HG03095 (cell line): Measurements from ENCODE around the gene PRKCE.
"Not testable (repeated sequence)": the region's sequence is repeated elsewhere in the genome, so short reads cannot be mapped to it uniquely, and the experiment has no call there.

Source experiments
- ATAC-seq: cut with Tn5 transposase; IDR thresholded peaks from one replicate; pipeline ENCODE4 v1.9.1; 2021; ENCODE audit warnings: moderate library complexity; ENCODE audit not compliant: unreplicated experiment

The PRKCE gene

DNA sequence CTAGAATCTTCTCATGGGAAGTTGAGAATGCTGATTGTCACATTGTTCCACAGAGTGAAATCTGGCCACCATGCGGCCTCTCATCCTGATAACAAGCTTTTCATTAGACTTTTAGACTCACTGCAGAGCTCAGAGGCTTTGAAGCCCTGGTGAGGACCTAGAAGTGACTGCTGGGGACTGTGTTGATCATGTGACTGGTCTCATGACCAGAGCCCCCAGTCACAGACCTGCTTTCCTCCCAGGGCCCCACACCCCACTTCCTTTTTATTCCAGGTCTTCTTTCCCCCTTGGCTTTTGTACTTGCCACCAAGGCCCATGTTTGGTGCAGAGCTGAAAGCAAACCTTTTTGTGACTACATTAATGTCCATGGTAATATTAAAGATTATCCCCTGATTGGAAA, 45.2 kb downstream of the PRKCE start:
- no peak for ATAC-seq

DNA sequence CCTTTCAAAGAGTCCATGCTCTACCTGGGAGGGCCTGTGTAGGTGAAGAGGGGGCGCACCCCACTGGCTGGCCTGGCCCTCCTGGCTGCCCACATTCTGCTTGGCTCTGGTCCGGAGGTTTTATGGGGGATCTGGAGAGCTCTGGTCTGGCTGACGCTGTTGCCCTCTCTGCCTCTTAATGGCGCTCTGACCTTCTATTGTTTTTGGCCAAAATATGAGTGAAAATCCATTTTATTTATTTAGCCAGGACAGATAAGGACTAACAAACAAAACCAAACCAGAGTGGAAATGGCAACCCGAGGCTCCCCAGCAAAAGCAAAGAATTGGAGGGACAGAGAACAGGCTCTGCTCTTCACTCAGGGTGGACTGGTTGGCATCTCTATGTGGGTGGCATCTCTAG, 45.7 kb downstream of the PRKCE start:
- ATAC-seq = no peak

DNA sequence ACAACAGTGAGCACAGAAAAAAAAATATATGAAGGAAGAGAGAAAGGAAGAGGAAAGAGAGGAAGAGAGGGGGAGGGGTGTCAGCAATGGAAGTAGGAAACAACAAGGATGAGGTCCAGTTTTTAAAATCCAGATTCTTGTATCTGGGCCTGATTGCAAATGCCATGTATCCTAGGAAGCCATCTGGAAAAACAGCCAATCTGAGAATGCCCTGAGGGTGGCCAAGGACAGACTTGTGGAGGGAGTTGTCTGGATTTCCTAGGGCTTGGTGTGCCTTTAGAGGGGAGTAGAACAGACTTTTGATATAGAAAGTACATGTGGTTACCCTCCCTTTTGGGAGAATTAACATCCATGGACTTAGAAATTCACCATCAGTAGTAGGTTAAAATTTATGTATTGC, 47.1 kb downstream of the PRKCE start:
- no peak for ATAC-seq

DNA sequence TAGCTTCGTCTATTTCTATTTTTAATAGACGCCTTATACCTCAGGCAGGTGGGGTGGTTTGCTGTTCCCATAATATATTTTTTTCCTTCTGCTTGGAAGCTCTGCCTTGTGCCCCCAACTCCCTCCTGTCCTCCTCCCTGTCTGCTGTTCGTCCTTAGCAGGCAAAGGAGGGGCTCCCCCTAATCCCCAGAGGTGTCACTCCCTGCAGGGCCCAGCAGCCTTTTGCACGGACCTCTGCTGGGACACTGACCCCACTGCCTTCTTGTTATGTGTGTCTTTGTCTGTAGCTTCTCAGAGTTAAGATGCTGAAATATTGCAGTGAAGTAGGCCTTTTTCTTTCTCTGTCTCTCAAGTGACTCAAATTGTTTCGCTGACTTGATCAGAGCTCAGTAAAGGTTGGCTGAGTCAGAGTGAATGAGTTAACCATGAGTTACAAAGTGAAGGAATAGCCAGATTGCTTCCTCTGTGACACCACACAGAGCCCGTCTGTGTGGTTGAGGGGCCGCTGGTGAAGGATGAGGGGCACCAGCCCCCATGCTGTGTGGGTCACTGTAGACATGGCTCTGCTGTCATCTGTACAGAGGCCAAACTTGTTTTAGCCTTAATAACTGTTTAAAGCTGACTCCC, 47.7 kb downstream of the PRKCE start:
- ATAC-seq = peak; percentile 60

DNA sequence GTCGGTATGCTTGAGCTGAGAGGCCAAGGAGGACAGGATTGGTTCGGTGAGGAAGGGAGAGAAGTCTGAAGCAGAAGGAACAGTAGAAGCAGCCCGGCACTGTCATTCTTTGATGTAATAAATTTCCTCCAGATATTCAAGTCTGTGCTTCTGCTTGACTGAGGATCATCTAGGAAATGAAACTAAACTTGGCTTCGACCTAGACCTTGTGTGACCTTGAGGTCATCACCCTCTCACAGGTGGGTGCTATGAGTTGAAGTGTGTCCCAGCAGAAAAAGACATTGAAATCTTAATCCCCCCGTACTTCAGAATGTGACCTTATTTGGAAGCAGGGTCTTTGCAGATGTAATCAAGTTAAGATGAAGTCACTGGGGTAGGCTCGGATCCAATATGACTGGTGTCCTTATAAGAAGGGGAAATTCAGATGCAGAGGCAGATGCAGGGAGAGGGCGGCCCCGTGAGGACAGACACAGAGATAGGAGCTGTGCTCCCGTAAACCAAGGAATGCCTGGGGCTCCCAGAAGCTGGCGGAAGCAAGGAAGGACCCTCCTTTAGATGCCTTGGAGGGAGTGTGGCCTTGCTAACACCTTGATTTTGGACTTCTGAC, 49.0 kb downstream of the PRKCE start:
- ATAC-seq = no peak

DNA sequence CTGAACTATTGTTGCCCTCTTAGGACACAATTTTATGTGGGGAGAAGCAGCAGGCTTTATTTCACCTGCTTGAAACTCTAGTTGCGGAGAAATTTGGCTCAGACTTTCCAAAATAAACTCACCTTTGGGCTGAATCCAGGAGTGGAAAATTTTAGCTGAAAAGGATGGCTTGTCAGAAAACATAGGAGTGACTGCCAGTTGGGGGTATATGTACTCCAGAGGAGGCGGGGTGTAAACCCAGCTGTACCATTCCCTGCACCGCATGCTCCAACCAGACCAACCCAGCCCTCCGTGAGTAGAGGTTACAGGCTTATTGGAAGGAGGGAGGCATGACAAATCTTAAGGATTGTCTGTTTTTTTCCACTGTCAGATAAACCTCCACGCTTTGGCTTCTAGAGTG, 53.8 kb downstream of the PRKCE start:
- no peak for ATAC-seq

DNA sequence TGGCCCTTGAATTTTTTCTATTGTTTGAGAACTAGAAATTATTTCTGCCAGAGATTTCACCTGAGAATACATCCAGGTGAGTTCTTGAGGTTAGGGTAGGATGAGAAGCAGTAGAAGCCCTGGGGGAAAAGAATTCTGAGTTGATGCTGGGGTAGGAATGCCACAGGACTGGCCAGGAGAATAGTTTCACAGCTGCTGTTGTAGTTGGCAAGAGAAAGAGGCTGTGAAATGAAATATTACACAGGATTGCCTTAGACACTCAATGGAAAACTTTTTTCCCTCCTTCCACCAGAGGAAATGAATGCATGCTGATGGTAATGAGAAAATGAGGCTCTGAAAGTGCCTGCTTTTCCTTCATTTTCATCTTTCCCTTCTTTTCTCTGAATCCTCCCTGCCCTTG, 54.6 kb downstream of the PRKCE start:
- ATAC-seq = no peak

DNA sequence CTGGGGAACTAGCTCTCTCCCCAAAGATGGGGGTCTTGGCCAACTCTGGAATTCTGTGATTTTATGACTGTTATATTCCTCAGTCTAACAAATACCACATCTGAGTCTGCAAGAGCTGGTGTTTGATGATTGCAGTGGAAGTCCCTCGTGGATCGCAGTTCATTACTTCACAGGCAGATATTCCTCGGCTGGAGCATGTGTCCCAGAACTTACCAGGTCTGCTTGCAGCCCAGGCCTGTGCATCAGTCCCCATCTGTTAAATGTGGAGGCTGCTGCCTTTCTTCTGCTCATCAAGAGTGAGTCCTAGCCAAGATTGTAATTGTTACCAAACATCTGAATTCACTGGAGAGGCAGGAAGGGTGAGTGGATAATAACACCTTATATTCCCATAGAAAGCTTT, 55.5 kb downstream of the PRKCE start:
- no peak for ATAC-seq

DNA sequence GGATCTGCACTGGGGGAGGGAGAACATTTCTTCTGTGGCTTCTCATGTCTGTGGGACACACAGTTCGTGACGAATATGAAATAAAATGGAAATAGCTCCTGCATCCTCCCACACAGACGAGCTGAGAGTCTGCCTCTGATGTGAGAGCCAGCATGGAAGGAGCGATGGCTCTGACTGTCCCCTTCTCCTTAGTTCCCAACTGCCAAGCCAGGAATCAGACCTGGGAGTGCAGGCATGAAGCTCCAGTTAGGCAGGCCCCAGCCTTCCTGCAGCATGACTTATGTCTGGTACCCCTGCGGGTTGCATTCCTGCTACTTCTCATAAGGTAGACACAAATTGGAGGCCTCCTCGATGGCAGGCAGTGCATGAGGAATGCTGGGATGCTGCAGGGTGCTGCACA, 56.2 kb downstream of the PRKCE start:
- ATAC-seq = no peak

DNA sequence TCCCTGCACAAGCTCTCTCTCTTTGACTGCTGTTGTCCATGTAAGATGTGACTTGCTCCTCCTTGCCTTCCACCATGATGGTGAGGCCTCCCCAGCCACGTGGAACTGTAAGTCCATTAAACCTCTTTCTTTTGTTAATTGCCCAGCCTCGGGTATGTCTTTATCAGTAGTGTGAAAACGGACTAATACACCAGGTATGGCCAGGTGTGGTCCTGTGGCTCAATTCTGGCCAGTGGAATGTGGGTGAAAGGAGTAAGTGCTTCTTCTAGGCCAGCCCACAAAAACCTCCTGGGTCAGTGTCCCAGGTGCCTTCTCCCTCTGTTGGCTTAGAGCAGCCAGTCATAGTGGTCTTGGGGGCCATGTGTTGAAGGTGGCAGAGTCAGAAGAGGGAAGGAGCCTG, 57.0 kb downstream of the PRKCE start:
- ATAC-seq = no peak

DNA sequence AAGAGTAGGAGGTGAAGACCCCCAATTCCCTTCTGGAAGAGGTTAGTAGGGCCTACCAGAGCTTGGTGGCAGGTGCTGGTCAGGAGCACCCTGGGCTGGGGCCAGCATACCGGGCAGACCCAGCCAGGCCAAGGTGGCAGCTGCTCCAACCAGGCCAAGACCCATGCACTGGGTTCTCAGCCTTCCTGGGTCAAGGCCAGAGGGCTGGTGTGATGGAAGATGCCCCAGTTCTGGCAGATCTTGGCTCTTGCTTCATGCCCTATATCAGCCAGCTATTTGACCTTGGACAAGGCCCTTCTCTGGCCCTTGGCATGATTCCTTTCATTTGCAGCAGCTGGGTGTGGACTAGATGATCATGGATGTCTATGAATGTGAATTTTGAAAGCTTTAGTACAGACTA, 57.7 kb downstream of the PRKCE start:
- ATAC-seq = no peak

DNA sequence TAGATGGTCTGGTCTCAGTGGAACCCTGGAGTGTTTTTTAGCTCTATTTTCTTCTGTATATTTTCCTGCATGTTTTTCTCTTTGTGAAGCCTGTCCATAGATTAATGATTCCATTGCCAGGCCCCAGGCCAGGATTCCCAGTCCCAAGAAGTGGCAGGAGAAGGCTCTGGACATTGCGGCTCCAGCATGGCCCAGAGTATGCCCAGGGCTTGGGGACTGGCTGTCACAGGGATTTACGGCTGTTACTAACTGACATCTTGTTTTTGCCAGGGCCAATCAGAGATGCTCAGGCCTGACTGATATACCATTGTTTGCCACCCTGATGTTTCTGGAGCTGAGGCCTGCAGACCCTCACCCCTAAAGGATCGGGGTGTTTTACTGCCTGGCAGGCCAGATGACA, 59.0 kb downstream of the PRKCE start:
- no peak for ATAC-seq

DNA sequence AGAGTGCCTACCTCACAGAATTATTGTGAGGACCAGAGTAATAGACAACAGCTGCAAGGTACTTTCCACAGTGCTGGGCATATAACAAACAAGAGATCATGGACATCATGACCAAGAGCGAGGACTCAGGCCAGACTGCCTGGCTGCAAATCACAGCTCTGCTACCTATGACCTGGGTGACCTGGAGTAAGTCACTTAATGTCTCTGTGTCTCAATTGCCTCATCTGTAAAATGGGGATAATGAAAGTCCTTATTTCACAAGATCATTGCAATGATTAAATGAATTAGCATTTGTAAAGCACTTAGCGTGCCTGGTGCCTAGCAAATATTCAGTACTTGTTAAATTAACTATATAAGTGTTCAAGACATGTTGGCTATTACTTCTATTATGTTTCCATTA, 59.7 kb downstream of the PRKCE start:
- no peak for ATAC-seq

DNA sequence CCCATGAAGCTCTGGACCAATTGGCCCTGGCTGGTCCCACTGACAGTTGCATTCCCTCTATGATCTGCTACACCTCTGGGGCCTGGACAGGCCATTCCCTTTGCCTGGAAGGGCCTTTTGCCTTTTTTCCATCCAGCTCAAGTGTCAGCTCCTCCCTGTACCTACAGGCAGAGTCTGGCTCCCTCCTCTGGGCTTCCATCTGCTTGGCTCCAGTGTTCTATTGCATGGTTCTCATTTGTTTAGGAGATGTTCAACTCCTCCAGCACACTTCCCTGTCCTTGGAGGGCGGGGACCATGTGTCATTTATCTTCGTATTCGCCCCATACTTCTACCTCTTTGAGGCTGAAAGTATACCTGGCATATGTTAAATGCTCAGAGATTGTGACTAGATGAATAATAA, 61.1 kb downstream of the PRKCE start:
- ATAC-seq = no peak

DNA sequence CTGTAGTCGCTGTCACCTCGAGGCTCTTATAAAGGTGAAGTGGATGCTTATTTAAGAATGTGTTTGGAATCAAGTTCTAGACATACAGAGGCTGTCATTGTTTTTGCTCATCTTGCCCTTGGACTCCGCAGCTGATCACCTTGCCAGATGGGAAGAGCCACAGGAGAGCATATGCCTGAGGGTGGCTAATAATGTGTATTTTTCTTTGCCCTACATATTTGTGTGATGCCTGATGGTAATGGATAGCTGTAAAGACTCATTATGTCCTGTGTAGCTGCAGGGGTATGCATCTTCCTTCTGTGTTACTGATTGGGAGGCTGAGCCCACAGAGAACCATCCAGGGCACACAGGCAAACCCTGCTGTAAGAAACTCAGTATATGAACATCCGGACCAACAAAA, 61.7 kb downstream of the PRKCE start:
- ATAC-seq = no peak

DNA sequence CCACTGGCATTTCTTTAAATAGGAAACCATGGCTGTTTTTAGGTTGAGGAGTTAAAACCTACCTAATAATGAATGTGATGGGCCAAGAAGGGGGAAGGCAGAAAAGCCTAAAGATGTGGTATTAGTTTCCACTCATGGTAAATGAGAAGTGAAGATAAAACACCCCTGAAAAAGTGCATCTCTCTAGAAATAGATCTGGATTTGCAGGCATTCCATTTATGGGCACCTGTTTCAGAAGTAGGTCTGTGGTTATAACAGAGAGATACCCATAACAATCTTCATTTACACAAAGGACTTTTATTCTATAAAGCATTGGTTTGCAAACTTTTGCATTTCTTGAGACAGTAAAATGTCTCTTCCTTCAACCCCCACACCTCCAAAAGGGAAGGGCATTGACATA, 62.1 kb downstream of the PRKCE start:
- no peak for ATAC-seq

DNA sequence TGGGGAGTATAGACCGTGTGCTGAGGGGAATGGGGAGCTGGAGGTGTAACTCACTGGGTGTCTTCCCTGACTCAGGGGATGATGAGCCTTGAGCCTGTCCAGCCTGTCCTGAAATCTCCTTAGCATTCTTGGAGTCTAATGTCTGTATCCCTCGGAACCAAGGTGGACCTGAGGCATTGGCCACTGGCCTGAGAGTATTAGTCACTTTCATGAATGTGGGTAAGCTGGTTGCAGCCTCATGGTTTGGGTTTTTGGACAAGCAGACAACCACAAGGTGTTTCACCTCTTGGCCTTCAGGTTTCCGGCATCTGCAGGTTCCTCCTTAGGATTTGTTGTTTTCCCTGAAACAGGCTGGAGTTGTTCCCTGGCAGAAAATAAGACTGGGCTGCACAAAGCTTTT, 63.2 kb downstream of the PRKCE start:
- ATAC-seq = no peak

DNA sequence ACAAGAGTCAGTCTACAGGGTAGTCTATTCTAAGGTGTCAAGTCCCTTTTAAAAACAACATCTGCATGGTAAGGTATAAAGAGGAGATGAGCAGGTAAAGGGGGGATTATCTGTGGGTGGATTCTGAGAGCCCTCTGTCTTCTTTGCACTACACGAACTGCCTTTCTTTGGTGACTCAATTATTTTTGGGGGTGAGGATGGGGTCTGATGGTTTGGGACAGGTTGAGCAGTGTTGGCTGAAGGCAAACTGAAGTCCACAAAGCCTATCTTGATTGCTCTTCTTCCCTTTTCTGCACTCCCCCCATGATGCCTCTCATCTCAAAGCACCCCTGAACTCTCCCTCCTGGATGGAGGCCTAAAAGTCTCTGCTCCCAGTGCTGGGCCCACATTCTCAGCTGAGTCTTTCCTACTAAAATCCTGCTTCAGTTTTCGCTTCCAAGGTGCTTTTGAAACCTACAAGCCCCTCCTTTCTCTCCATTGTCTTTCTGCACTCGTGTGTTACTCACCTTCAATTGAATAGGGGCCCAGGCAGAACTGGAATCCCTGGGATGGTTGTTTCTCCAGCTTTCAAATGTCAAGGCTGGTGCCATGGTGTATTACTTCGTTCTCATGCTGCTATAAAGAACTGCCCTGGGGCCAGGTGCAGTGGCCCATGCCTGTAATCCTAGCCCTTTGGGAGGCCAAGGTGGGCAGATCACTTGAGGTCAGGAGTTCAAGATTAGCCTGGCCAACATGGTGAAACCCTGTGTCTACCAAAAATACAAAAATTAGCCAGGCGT, 64.3 kb downstream of the PRKCE start:
- no peak for ATAC-seq

DNA sequence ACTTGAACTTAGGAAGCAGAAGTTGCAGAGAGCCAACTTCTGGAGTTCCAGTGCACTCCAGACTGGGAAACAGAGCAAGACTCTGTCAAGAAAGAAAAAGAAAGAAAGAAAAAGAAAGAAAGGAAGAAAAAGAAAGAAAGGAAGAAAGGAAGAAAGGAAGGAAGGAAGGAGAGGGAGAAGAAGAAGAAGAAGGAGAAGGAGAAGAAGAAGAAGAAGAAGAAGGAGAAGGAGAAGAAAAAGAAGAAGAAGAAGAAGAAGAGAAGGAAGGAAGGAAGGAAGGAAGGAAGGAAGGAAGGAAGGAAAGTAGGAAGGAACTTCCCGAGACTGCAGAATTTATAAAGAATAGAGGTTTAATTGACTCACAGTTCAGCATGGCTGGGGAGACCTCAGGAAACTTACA, 65.0 kb downstream of the PRKCE start:
- not testable (repeated sequence) for ATAC-seq

DNA sequence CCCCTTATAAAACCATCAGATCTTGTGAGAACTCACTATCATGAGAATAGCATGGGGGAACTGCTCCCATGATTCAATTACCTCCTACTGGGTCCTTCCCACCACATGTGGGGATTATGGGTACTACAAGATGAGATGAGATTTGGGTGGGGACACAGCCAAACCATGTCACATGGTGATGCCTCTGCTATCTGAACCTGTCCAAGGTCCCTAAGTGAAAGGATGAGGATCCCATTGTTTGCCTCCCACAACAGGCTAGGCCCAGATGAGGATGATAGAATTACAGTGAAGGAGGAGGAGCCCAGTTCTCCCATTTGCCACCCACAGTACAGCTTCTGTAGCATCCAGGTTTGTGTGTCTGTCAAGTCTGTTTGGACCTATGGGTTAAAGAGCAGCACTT, 65.4 kb downstream of the PRKCE start:
- no peak for ATAC-seq

DNA sequence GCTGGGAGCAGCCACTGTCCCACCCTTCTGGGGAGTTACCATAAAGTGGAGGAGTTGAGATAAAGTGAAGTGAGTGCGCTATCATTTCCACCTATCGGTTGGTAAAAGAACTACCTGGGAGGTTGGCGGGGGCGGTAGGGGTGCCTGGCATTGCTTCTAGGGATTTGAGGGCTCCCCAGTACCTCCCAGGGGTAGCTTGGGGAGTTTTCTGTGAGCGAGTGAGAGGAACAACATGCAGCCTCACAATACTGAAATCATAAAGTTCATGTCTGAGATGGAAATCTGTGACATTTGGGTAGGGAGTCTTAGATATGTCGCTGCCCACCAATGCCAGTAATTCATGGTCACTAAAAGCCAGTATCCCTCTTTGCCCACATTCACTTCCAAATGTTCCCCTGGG, 68.7 kb downstream of the PRKCE start:
- ATAC-seq = no peak

DNA sequence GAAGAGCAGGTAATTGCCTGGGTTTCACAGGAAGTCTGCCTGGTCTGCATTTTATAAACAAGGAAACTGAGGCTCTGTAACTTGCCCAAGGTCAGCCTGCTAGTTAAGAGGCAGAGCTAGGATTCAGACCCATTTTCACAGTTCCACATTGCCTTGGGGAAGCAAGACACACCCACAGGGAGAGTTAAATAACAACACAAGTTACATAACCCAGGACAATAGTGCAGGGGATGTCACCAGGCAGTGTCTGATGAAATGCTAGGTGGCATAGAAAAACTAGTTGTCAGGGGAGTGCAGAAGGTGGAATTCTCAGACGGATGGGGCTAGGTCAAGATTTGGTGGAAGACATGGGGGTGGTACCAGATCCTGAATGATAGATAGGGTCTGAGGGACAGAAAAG, 69.7 kb downstream of the PRKCE start:
- no peak for ATAC-seq

DNA sequence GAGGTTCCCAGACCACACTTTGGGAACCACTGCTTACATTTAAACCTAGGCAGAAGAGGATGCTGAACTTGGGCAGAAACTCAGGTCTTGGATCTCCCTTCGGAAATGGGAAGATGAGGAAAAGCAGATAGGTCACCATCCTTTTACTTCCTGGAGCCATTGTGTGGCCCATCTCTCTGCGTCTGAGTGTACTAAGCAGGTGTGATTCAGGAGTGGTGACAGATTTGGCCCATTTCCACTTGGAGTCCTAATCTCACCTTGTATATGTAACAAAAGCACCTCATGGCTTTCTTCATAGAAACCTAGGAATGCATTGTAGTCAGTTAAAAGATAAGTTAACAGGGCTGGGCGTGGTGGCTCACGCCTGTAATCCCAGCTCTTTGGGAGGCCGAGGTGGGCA, 71.0 kb downstream of the PRKCE start:
- ATAC-seq = no peak
